ENCODE measurements around the gene TOMM70.

The TOMM70 gene

DNA sequence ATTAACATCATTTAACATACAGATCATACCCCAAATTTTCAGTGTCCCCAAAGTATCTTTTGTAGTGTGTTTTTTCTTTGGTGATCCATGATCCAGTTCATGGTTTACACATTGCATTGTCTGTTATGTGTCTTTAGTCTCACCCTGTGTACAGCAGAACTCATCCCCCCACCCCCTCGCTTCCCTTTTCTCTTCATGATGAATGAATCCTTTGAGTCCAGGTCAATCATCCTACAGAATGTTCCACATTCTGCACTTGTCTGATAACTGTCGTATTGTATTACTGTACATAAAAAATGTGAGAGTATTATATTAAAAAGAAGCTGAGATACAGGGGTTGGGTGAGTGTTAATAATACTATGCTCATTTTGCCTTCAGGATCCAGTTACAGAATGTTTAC lies 80.9 kb downstream of the TOMM70 start:
- DNase-seq = no peak

DNA sequence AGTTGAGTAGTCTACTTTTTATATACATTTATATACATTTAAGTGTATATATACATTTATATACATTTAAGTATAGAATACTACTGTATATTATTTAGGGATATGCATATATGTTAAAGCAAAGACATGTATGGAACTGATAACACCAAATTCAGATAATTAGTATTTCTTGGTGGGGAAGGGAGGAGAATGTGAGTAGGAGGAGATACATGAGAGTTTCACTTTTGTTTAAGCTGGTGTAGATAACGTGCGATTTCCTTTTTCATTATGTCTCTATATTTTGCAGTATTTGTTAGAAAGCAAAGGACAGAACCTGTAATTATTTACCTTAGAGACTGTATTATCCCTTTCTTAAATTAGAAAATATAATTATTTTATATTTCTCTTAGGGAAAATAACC lies 83.0 kb downstream of the TOMM70 start:
- DNase-seq = no peak

DNA sequence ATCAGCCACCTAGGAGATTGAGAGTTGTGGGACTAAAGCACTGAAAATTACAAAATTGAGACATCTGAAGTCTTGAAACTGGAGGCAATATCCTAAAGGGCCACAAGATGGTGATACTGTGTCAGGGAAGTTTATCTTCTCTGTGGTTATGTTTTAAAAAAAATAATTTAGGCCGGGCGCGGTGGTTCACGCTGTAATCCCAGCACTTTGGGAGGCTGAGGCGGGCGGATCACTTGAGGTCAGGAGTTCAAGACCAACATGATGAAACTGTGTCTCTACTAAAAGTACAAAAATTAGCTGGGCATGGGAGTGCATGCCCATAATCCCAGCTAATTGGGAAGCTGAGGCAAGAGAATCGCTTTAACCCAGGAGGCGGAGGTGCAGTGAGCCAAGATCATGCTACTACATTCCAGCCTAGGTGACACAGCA lies 84.2 kb downstream of the TOMM70 start:
- DNase-seq = peak; percentile 54 to 67

All from inflammatory macrophage (primary cell).